ENCODE data around the gene ROCK1. TPM values are rescaled to one million over a fixed set of nuclear protein-coding genes. Genes with fewer than 3 reads are reported as not detected.

Gene ROCK1
- polyA plus RNA-seq, 1 of the 3 experiments (the other 2 are of a cell fraction) = 4.9 TPM

DNA sequence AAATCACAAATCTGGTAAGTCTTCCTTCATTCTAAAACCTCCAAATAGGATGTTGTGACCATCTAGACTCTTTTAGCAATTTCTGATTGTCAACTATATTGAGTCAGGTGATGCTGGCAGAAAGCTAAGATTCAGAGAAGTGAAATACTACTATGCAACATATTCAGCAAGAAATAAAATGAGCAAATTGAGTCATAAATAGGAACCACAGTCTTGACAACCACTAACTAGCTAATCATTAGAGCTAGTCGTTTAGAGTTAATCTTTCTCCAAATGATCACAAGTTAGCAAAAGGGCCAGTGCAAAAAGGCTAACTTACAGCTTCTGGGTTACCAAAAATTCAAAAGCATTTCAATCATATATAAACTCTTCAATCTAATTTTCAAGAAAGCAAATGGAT lies 54.5 kb downstream of the ROCK1 start:
- Histone ChIP-seq H3K4me3 (ENCODE audit: low read depth in 2 of 2, low read length in 1 of 2) (no peak overlapping the region), H3K27me3 (ENCODE audit: insufficient read depth) (no peaks in the 10 kb centered on the region), H3K9me2 (no peaks in the 10 kb centered on the region), H3K4me1 (ENCODE audit: control insufficient read depth in 1 of 2, insufficient read depth in 2 of 2, low read depth in 1 of 2, low read length in 1 of 2) (peaks cover 0 to 4% of the 10 kb centered on the region in 2 experiments; a peak in 1 of 4 replicates), H3F3A (replicated peaks; ENCODE audit: insufficient read depth) (peaks cover 22% of the 10 kb centered on the region), H3K4me2 (no peak overlapping the region), H3K9ac (no peak overlapping the region), H2AFZ (ENCODE audit: low read depth) (no peak overlapping the region), H3K9me3 (no peaks in the 10 kb centered on the region), H3K36me3 (replicated peaks in 1 of 2; ENCODE audit: control insufficient read depth in 1 of 2, insufficient read depth in 2 of 2, low read length in 1 of 2) (peaks cover 0 to 7% of the 10 kb centered on the region in 2 experiments), H4K20me1 (ENCODE audit: insufficient read depth) (peaks cover 31% of the 10 kb centered on the region), H3K79me2 (ENCODE audit: insufficient read depth) (peaks cover 92% of the 10 kb centered on the region), H3K27ac (ENCODE audit: low read depth in 2 of 2, low read length in 1 of 2) (no peak overlapping the region)
- POLR2A ChIA-PET = no interaction called here
- no peak for TF ChIP-seq MEF2A (IDR thresholded peaks at IDR 0.05; ENCODE audit: borderline replicate concordance, low read depth)
- TF ChIP-seq CHD2 (IDR thresholded peaks at IDR 0.05; ENCODE audit: low read length, partially characterized antibody) = no peak
- TF ChIP-seq MXI1 (IDR thresholded peaks at IDR 0.05; ENCODE audit: low read depth, low read length) = no peak
- no peak for TF ChIP-seq REST (IDR thresholded peaks at IDR 0.05; ENCODE audit: low read depth, low read length)
- TF ChIP-seq, protein P1, sequence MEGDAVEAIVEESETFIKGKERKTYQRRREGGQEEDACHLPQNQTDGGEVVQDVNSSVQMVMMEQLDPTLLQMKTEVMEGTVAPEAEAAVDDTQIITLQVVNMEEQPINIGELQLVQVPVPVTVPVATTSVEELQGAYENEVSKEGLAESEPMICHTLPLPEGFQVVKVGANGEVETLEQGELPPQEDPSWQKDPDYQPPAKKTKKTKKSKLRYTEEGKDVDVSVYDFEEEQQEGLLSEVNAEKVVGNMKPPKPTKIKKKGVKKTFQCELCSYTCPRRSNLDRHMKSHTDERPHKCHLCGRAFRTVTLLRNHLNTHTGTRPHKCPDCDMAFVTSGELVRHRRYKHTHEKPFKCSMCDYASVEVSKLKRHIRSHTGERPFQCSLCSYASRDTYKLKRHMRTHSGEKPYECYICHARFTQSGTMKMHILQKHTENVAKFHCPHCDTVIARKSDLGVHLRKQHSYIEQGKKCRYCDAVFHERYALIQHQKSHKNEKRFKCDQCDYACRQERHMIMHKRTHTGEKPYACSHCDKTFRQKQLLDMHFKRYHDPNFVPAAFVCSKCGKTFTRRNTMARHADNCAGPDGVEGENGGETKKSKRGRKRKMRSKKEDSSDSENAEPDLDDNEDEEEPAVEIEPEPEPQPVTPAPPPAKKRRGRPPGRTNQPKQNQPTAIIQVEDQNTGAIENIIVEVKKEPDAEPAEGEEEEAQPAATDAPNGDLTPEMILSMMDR (IDR thresholded peaks at IDR 0.05) = no peak
- no peak for TF ChIP-seq TAF1 (IDR thresholded peaks at IDR 0.05; ENCODE audit: borderline replicate concordance, low read depth, low read length)
- TF ChIP-seq RCOR1 (IDR thresholded peaks at IDR 0.05; ENCODE audit: low read length) = no peak
- TF ChIP-seq NRF1 (IDR thresholded peaks at IDR 0.05; ENCODE audit: low read depth, low read length) = no peak
- TF ChIP-seq FOXJ3 (CRISPR knock-in tag; IDR thresholded peaks at IDR 0.05) = no peak
- no peak for TF ChIP-seq SMC3 (IDR thresholded peaks at IDR 0.05; ENCODE audit: low read depth, low read length)
- TF ChIP-seq YY1 (IDR thresholded peaks at IDR 0.05; ENCODE audit: low read depth) = no peak
- no peak for TF ChIP-seq TEAD4 (IDR thresholded peaks at IDR 0.05; ENCODE audit: borderline replicate concordance, insufficient read depth)
- no peak for TF ChIP-seq RAD21 (IDR thresholded peaks at IDR 0.05; ENCODE audit: low read length)
- TF ChIP-seq EZH2phosphoT487 (IDR thresholded peaks at IDR 0.05; ENCODE audit: borderline replicate concordance, low read depth) = no peak
- TF ChIP-seq RXRA (IDR thresholded peaks at IDR 0.05; ENCODE audit: borderline replicate concordance, low read depth) = no peak
- no peak for TF ChIP-seq ZBTB33 (IDR thresholded peaks at IDR 0.05; ENCODE audit: borderline replicate concordance, low read depth)
- TF ChIP-seq PBX3 (IDR thresholded peaks at IDR 0.05) = no peak
- WGBS (ENCODE audit: low lambda C conversion rate) = 100% methylated on average over 1 of the region's 1 CpG
- CTCF ChIA-PET = no interaction called here
- DNase-seq = no peak
